ENCODE results near the gene ANKRD12. TPM values are rescaled to one million over a fixed set of nuclear protein-coding genes. Genes with fewer than 3 reads are reported as not detected.

Gene ANKRD12
- total and polyA plus RNA-seq, 2 experiments from 2014 or later = 23.9 to 92.4 TPM

- Histone ChIP-seq H3K9me2 (ENCODE audit: insufficient read depth) (no peaks in the 10 kb centered on the region; the same call in 1 of the 2 replicates), H3K27ac (ENCODE audit: low read depth) (no peak overlapping the region), H3F3A (replicated peaks; ENCODE audit: low read depth) (no peaks in the 10 kb centered on the region), H3K27me3 (ENCODE audit: insufficient read depth) (peaks cover 12% of the 10 kb centered on the region), H3K79me2 (replicated peaks; ENCODE audit: insufficient read depth) (no peaks in the 10 kb centered on the region), H3K4me3 (no peak overlapping the region), H2AFZ (no peak overlapping the region), H3K4me1 (ENCODE audit: insufficient read depth) (no peaks in the 10 kb centered on the region), H4K20me1 (replicated peaks; ENCODE audit: insufficient read depth) (no peaks in the 10 kb centered on the region), H3K4me2 (no peak overlapping the region), H3K36me3 (ENCODE audit: insufficient read depth) (no peaks in the 10 kb centered on the region; the same call in 1 of the 2 replicates)
- ATAC-seq = no peak
- Mint-ChIP-seq H3K4me3 (no peak overlapping the region), H3K27me3 (ENCODE audit: insufficient read depth, low read depth, poor library complexity) (peaks cover 7% of the 10 kb centered on the region), H3K36me3 (ENCODE audit: low read depth) (no peaks in the 10 kb centered on the region), H3K9me3 (peaks cover 3% of the 10 kb centered on the region; the same call in 1 of the 3 replicates), H3K4me1 (no peaks in the 10 kb centered on the region), H3K27ac (no peak overlapping the region)
- TF ChIP-seq CTCF (conservative IDR thresholded peaks at IDR 0.05; ENCODE audit: low read depth in 2 of 2) = no peak
- no peak for TF ChIP-seq POLR2AphosphoS5 (IDR thresholded peaks at IDR 0.05; ENCODE audit: low read depth)
- TF ChIP-seq CREB1 (CRISPR knock-in tag; IDR thresholded peaks at IDR 0.05; ENCODE audit: low read depth) = no peak
- no peak for TF ChIP-seq NANOG (IDR thresholded peaks at IDR 0.05; ENCODE audit: borderline replicate concordance)
- TF ChIP-seq EZH2phosphoT487 (IDR thresholded peaks at IDR 0.05; ENCODE audit: unreplicated experiment) = no peak
- TF ChIP-seq ZNF114 (CRISPR knock-in tag; IDR thresholded peaks at IDR 0.05) = no peak
- no peak for TF ChIP-seq STAT1 (IDR thresholded peaks at IDR 0.05; ENCODE audit: unreplicated experiment)
- TF ChIP-seq ETS1 (IDR thresholded peaks at IDR 0.05) = no peak
- TF ChIP-seq EZH2 (IDR thresholded peaks at IDR 0.05; ENCODE audit: low read depth, unreplicated experiment) = no peak
- TF ChIP-seq JUNB (IDR thresholded peaks at IDR 0.05; ENCODE audit: unreplicated experiment) = no peak
- no peak for TF ChIP-seq ZNF462 (CRISPR knock-in tag; IDR thresholded peaks at IDR 0.05)
- TF ChIP-seq, protein P1, sequence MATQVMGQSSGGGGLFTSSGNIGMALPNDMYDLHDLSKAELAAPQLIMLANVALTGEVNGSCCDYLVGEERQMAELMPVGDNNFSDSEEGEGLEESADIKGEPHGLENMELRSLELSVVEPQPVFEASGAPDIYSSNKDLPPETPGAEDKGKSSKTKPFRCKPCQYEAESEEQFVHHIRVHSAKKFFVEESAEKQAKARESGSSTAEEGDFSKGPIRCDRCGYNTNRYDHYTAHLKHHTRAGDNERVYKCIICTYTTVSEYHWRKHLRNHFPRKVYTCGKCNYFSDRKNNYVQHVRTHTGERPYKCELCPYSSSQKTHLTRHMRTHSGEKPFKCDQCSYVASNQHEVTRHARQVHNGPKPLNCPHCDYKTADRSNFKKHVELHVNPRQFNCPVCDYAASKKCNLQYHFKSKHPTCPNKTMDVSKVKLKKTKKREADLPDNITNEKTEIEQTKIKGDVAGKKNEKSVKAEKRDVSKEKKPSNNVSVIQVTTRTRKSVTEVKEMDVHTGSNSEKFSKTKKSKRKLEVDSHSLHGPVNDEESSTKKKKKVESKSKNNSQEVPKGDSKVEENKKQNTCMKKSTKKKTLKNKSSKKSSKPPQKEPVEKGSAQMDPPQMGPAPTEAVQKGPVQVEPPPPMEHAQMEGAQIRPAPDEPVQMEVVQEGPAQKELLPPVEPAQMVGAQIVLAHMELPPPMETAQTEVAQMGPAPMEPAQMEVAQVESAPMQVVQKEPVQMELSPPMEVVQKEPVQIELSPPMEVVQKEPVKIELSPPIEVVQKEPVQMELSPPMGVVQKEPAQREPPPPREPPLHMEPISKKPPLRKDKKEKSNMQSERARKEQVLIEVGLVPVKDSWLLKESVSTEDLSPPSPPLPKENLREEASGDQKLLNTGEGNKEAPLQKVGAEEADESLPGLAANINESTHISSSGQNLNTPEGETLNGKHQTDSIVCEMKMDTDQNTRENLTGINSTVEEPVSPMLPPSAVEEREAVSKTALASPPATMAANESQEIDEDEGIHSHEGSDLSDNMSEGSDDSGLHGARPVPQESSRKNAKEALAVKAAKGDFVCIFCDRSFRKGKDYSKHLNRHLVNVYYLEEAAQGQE (IDR thresholded peaks at IDR 0.05; ENCODE audit: unreplicated experiment) = no peak
- TF ChIP-seq ZNF331 (CRISPR knock-in tag; IDR thresholded peaks at IDR 0.05; ENCODE audit: low read depth) = no peak
- DNase-seq (ENCODE audit: low spot score) = no peak
These were observed 192.9 kb downstream of the ANKRD12 start for GRCh38 chr18:9329471-9329870.
